ENCODE data around the gene CFAP53. TPM values are rescaled to one million over a fixed set of nuclear protein-coding genes. Genes with fewer than 3 reads are reported as not detected.
A peak's percentile ranks its signal among the peaks of the same experiment; 100 is the strongest.
"Not testable (repeated sequence)": the region's sequence is repeated elsewhere in the genome, so short reads cannot be mapped to it uniquely, and the experiment has no call there.

The CFAP53 gene
- total RNA-seq, 1 donor from 2014 or later, result not detected

GRCh38 chr18:50232419-50232818 is 33.9 kb downstream of the CFAP53 start:
- no peak overlapping the region for H3K27ac ChIP-seq (ENCODE audit: low read depth, low read length)
- H3K9ac ChIP-seq (ENCODE audit: low read depth in 1 of 3, low read length in 3 of 3), result no peak overlapping the region

GRCh38 chr18:50231621-50232020 is 34.7 kb downstream of the CFAP53 start:
- Histone ChIP-seq H3K9me3 (ENCODE audit: control insufficient read depth in 3 of 3, low read length in 3 of 3) (no peaks in the 10 kb centered on the region), H3K36me3 (ENCODE audit: control insufficient read depth in 3 of 3, insufficient read depth in 3 of 3, low read length in 3 of 3) (no peaks in the 10 kb centered on the region), H3K9ac (ENCODE audit: low read depth in 1 of 3, low read length in 3 of 3) (no peak overlapping the region), H3K27ac (ENCODE audit: low read depth, low read length) (no peak overlapping the region), H3K4me1 (ENCODE audit: control insufficient read depth in 3 of 3, insufficient read depth in 3 of 3, low read length in 3 of 3) (no peaks in the 10 kb centered on the region), H3K27me3 (ENCODE audit: control insufficient read depth in 3 of 3, insufficient read depth in 3 of 3, low read length in 3 of 3) (no peaks in the 10 kb centered on the region), H3K4me3 (ENCODE audit: low read length in 3 of 3) (no peak overlapping the region)

More at GRCh38 chr18:50232419-50232818, 33.9 kb downstream of the CFAP53 start:
- H3K36me3 ChIP-seq (ENCODE audit: control insufficient read depth in 3 of 3, insufficient read depth in 3 of 3, low read length in 3 of 3), result no peaks in the 10 kb centered on the region
- H3K4me3 ChIP-seq (ENCODE audit: low read length in 3 of 3), result no peak overlapping the region
- H3K4me1 ChIP-seq (ENCODE audit: control insufficient read depth in 3 of 3, insufficient read depth in 3 of 3, low read length in 3 of 3), result no peaks in the 10 kb centered on the region
- H3K27me3 ChIP-seq (ENCODE audit: control insufficient read depth in 3 of 3, insufficient read depth in 3 of 3, low read length in 3 of 3), result no peaks in the 10 kb centered on the region
- no peaks in the 10 kb centered on the region for H3K9me3 ChIP-seq (ENCODE audit: control insufficient read depth in 3 of 3, low read length in 3 of 3)

GRCh38 chr18:50220249-50220648 is 46.0 kb downstream of the CFAP53 start:
- not testable (repeated sequence) for H3K4me3 ChIP-seq (ENCODE audit: low read length in 3 of 3); H3K9me3 ChIP-seq (ENCODE audit: control insufficient read depth in 3 of 3, low read length in 3 of 3); H3K4me1 ChIP-seq (ENCODE audit: control insufficient read depth in 3 of 3, insufficient read depth in 3 of 3, low read length in 3 of 3); H3K9ac ChIP-seq (ENCODE audit: low read depth in 1 of 3, low read length in 3 of 3); H3K36me3 ChIP-seq (ENCODE audit: control insufficient read depth in 3 of 3, insufficient read depth in 3 of 3, low read length in 3 of 3); H3K27me3 ChIP-seq (ENCODE audit: control insufficient read depth in 3 of 3, insufficient read depth in 3 of 3, low read length in 3 of 3); H3K27ac ChIP-seq (ENCODE audit: low read depth, low read length)

GRCh38 chr18:50218432-50219197 is 47.7 kb downstream of the CFAP53 start:
- Histone ChIP-seq H3K4me1 (ENCODE audit: control insufficient read depth in 3 of 3, insufficient read depth in 3 of 3, low read length in 3 of 3) (no peaks in the 10 kb centered on the region), H3K4me3 (ENCODE audit: low read length in 3 of 3) (no peak overlapping the region), H3K9me3 (ENCODE audit: control insufficient read depth in 3 of 3, low read length in 3 of 3) (no peaks in the 10 kb centered on the region), H3K27me3 (ENCODE audit: control insufficient read depth in 3 of 3, insufficient read depth in 3 of 3, low read length in 3 of 3) (peaks cover 0 to 2% (median 0%) of the 10 kb centered on the region in 3 donors), H3K27ac (ENCODE audit: low read depth, low read length) (no peak overlapping the region), H3K9ac (ENCODE audit: low read depth in 1 of 3, low read length in 3 of 3) (no peak overlapping the region), H3K36me3 (ENCODE audit: control insufficient read depth in 3 of 3, insufficient read depth in 3 of 3, low read length in 3 of 3) (no peaks in the 10 kb centered on the region)

- Histone ChIP-seq H3K9me3 (ENCODE audit: control insufficient read depth in 3 of 3, low read length in 3 of 3) (no peaks in the 10 kb centered on the region), H3K27me3 (ENCODE audit: control insufficient read depth in 3 of 3, insufficient read depth in 3 of 3, low read length in 3 of 3) (peaks cover 7 to 19% (median 7%) of the 10 kb centered on the region in 3 donors)
These were observed 57.0 kb downstream of the CFAP53 start for GRCh38 chr18:50209311-50209710.

GRCh38 chr18:50207722-50208121 is 58.6 kb downstream of the CFAP53 start:
- H3K4me3 ChIP-seq (ENCODE audit: low read length in 3 of 3), result no peak overlapping the region
- H3K27ac ChIP-seq (ENCODE audit: low read depth, low read length), result no peak overlapping the region
- no peaks in the 10 kb centered on the region for H3K36me3 ChIP-seq (ENCODE audit: control insufficient read depth in 3 of 3, insufficient read depth in 3 of 3, low read length in 3 of 3)
- H3K9ac ChIP-seq (ENCODE audit: low read depth in 1 of 3, low read length in 3 of 3), result no peak overlapping the region
- H3K4me1 ChIP-seq (ENCODE audit: control insufficient read depth in 3 of 3, insufficient read depth in 3 of 3, low read length in 3 of 3), result peaks cover 0 to 4% (median 2%) of the 10 kb centered on the region in 3 donors
- no peaks in the 10 kb centered on the region for H3K9me3 ChIP-seq (ENCODE audit: control insufficient read depth in 3 of 3, low read length in 3 of 3)
- H3K27me3 ChIP-seq (ENCODE audit: control insufficient read depth in 3 of 3, insufficient read depth in 3 of 3, low read length in 3 of 3), result peaks cover 10 to 27% (median 15%) of the 10 kb centered on the region in 3 donors

More at GRCh38 chr18:50209311-50209710, 57.0 kb downstream of the CFAP53 start:
- no peak overlapping the region for H3K9ac ChIP-seq (ENCODE audit: low read depth in 1 of 3, low read length in 3 of 3)
- no peaks in the 10 kb centered on the region for H3K36me3 ChIP-seq (ENCODE audit: control insufficient read depth in 3 of 3, insufficient read depth in 3 of 3, low read length in 3 of 3)
- H3K27ac ChIP-seq (ENCODE audit: low read depth, low read length), result no peak overlapping the region
- H3K4me1 ChIP-seq (ENCODE audit: control insufficient read depth in 3 of 3, insufficient read depth in 3 of 3, low read length in 3 of 3), result no peaks in the 10 kb centered on the region
- no peak overlapping the region for H3K4me3 ChIP-seq (ENCODE audit: low read length in 3 of 3)

- Histone ChIP-seq H3K27ac (ENCODE audit: low read depth, low read length) (no peak overlapping the region), H3K27me3 (ENCODE audit: control insufficient read depth in 3 of 3, insufficient read depth in 3 of 3, low read length in 3 of 3) (peaks cover 13 to 23% (median 19%) of the 10 kb centered on the region in 3 donors), H3K9me3 (ENCODE audit: control insufficient read depth in 3 of 3, low read length in 3 of 3) (peaks cover 0 to 5% (median 0%) of the 10 kb centered on the region in 3 donors), H3K4me1 (ENCODE audit: control insufficient read depth in 3 of 3, insufficient read depth in 3 of 3, low read length in 3 of 3) (peaks cover 0 to 4% (median 2%) of the 10 kb centered on the region in 3 donors), H3K9ac (ENCODE audit: low read depth in 1 of 3, low read length in 3 of 3) (peak overlapping the region in 1 of 3 donors; percentile 36), H3K36me3 (ENCODE audit: control insufficient read depth in 3 of 3, insufficient read depth in 3 of 3, low read length in 3 of 3) (no peaks in the 10 kb centered on the region), H3K4me3 (ENCODE audit: low read length in 3 of 3) (peak overlapping the region in 2 of 3 donors; percentile 7 to 29)
These were observed 62.3 kb downstream of the CFAP53 start for GRCh38 chr18:50203801-50204604.

GRCh38 chr18:50201476-50202018 is 64.7 kb downstream of the CFAP53 start:
- Histone ChIP-seq H3K27me3 (ENCODE audit: control insufficient read depth in 3 of 3, insufficient read depth in 3 of 3, low read length in 3 of 3) (peaks cover 24 to 31% (median 29%) of the 10 kb centered on the region in 3 donors), H3K9ac (ENCODE audit: low read depth in 1 of 3, low read length in 3 of 3) (no peak overlapping the region), H3K36me3 (ENCODE audit: control insufficient read depth in 3 of 3, insufficient read depth in 3 of 3, low read length in 3 of 3) (no peaks in the 10 kb centered on the region), H3K9me3 (ENCODE audit: control insufficient read depth in 3 of 3, low read length in 3 of 3) (peaks cover 0 to 5% (median 0%) of the 10 kb centered on the region in 3 donors), H3K27ac (ENCODE audit: low read depth, low read length) (no peak overlapping the region), H3K4me3 (ENCODE audit: low read length in 3 of 3) (no peak overlapping the region), H3K4me1 (ENCODE audit: control insufficient read depth in 3 of 3, insufficient read depth in 3 of 3, low read length in 3 of 3) (peaks cover 0 to 4% (median 2%) of the 10 kb centered on the region in 3 donors)

- Histone ChIP-seq H3K36me3 (ENCODE audit: control insufficient read depth in 3 of 3, insufficient read depth in 3 of 3, low read length in 3 of 3) (no peaks in the 10 kb centered on the region), H3K9ac (ENCODE audit: low read depth in 1 of 3, low read length in 3 of 3) (no peak overlapping the region), H3K9me3 (ENCODE audit: control insufficient read depth in 3 of 3, low read length in 3 of 3) (peaks cover 0 to 5% (median 0%) of the 10 kb centered on the region in 3 donors), H3K27ac (ENCODE audit: low read depth, low read length) (no peak overlapping the region), H3K4me1 (ENCODE audit: control insufficient read depth in 3 of 3, insufficient read depth in 3 of 3, low read length in 3 of 3) (peaks cover 0 to 6% (median 4%) of the 10 kb centered on the region in 3 donors), H3K27me3 (ENCODE audit: control insufficient read depth in 3 of 3, insufficient read depth in 3 of 3, low read length in 3 of 3) (peaks cover 37 to 44% (median 40%) of the 10 kb centered on the region in 3 donors), H3K4me3 (ENCODE audit: low read length in 3 of 3) (no peak overlapping the region)
These were observed 66.4 kb downstream of the CFAP53 start for GRCh38 chr18:50199921-50200320.
